Effector memory CD4-positive, alpha-beta T cell (primary cell): ENCODE data around the gene CPT1A.

ENCODE experiments used
- DNase-seq, 3 donors: peaks; one replicate each; pipeline ENCODE4 v3.0.0-alpha.2; 2020
- H3K27ac ChIP-seq: 2 replicates; pipeline ENCODE4 v1.7.0; 2013; ENCODE audit warnings: mild to moderate bottlenecking, low read length, moderate library complexity; ENCODE audit not compliant: insufficient read depth, poor library complexity, severe bottlenecking
- H3K27me3 ChIP-seq: replicated peaks from 2 replicates; pipeline ENCODE4 v1.7.0; 2013; ENCODE audit warnings: mild to moderate bottlenecking, low read length; ENCODE audit not compliant: insufficient read depth, control insufficient read depth, poor library complexity, severe bottlenecking
- H3K36me3 ChIP-seq: 2 replicates; pipeline ENCODE4 v1.7.0; 2013; ENCODE audit warnings: mild to moderate bottlenecking, low read length, moderate library complexity; ENCODE audit not compliant: control insufficient read depth, insufficient read depth
- H3K4me1 ChIP-seq: 2 replicates; pipeline ENCODE4 v1.7.0; 2013; ENCODE audit warnings: low read length, mild to moderate bottlenecking; ENCODE audit not compliant: control insufficient read depth, insufficient read depth, poor library complexity, severe bottlenecking
- H3K4me3 ChIP-seq: 2 replicates; pipeline ENCODE4 v1.7.0; 2013; ENCODE audit warnings: low read length, low read depth, mild to moderate bottlenecking; ENCODE audit not compliant: insufficient read depth, poor library complexity, severe bottlenecking
- H3K9me3 ChIP-seq: 2 replicates; pipeline ENCODE4 v1.7.0; 2013; ENCODE audit warnings: mild to moderate bottlenecking, low read length, moderate library complexity; ENCODE audit not compliant: control insufficient read depth

CPT1A gene

DNA sequence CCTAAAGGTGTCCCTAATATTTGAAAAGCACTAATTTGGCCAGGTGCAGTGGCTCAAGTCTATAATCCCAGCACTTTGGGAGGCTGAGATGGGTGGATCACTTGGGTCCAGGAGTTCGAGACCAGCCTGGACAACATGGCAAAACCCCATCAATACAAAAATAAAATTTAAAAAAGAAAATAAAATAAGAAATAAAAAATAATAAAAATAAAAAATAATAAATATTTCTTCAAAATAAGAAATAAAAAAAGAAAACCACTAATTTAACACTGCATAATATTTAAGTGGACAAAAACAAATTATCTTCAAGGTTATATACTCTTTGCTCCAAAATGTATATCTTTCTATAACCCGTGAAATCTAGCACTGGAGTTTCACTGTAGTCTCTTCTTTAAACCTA is 32.9 kb downstream of the CPT1A start:
- no peak for DNase-seq
- peaks cover 26% of the 10 kb centered on the region for H3K36me3 ChIP-seq

DNA sequence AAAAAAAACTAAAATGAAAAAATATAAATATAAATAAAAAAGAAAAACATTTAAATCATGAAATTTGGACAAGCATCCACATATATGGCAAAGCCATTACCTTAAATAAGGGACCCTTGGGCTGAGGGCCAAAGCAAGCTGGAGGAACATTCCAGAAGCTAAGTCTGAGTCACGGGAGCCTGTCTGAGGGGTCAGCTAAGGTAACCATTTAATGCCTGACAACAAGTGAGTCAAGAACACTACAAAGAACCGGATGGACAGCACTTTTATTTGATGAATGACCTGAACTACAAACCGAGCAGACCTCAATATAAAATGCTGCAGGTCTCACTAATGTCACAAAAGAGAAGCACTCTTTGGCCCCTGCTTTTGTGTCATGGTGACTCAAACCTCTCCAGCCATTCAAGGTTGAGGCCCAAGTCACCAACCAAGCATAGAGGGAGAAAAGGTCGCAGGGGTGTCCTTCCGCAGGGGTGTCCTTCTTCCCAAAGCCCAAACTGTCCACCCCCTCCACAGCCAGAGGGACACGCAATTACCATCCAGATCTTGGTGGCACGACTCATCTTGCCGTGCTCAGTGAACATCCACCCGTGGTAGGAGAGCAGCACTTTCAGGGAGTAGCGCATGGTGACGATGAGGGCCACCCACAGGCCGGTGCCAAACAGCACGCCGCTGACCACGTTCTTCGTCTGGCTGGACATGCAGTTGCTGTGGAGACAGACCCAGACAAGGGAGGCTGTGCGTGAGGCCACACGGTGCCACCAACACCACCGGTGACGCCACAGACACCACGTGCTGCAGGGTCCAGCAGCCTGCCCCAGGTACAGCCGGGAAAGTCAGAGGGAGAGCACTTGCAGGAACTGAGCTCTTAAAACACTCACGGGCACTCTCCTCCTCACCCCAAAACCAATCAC is 34.5 kb downstream of the CPT1A start:
- H3K27me3 ChIP-seq: no peaks in the 10 kb centered on the region
- no peak for DNase-seq
- H3K4me3 ChIP-seq: no peak overlapping the region
- H3K4me1 ChIP-seq: no peaks in the 10 kb centered on the region
- H3K9me3 ChIP-seq: no peaks in the 10 kb centered on the region
- no peak overlapping the region for H3K27ac ChIP-seq
- H3K36me3 ChIP-seq: peaks cover 15% of the 10 kb centered on the region

More for the DNA sequence above, 32.9 kb downstream of the CPT1A start:
- H3K27me3 ChIP-seq: no peaks in the 10 kb centered on the region
- H3K4me1 ChIP-seq: no peaks in the 10 kb centered on the region
- no peaks in the 10 kb centered on the region for H3K9me3 ChIP-seq
- no peak overlapping the region for H3K27ac ChIP-seq
- H3K4me3 ChIP-seq: no peak overlapping the region

DNA sequence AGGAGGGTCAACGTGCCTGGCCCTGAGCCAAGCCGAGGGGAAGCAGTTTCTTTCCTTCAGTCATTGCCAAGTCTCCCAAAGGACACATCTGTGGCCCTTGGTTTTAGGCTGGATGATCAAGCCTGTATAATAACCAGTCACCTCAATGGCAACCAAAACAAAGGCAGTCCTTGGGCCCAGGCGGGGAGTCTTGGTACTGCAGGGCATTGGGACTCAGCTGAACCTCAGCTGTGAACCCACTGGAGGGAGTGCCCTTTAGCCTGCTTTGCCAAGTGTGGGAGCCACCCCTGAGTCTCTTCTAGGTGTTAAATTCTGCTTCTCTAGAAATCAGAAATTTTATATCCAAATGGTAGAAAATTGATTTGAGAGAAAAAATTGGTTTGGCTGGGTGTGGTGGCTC is 36.9 kb downstream of the CPT1A start:
- H3K36me3 ChIP-seq: peaks cover 14% of the 10 kb centered on the region
- no peak overlapping the region for H3K4me3 ChIP-seq
- H3K9me3 ChIP-seq: no peaks in the 10 kb centered on the region
- no peaks in the 10 kb centered on the region for H3K27me3 ChIP-seq
- no peaks in the 10 kb centered on the region for H3K4me1 ChIP-seq
- DNase-seq: no peak
- no peak overlapping the region for H3K27ac ChIP-seq

DNA sequence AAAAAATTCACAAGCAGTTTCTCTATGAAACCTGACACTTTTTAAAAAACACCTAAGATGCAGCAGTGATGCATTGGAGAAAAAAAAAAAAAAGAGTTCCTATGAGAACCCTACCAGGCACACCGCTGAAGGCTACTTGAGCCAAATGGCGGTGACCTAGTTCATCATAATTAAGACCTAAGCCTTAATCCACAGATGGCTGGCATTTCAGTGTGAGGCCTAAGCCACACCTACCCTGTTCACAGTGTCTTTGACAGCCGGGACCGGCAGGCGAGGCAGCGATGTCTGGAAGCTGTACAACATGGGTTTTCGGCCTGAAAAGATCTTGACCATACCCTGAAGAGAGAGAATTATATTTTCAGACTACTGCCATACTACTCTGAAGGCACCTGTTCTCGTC is 38.0 kb downstream of the CPT1A start:
- DNase-seq: no peak
- no peaks in the 10 kb centered on the region for H3K4me1 ChIP-seq
- H3K9me3 ChIP-seq: no peaks in the 10 kb centered on the region
- H3K27me3 ChIP-seq: no peaks in the 10 kb centered on the region
- no peak overlapping the region for H3K27ac ChIP-seq
- H3K4me3 ChIP-seq: no peak overlapping the region
- peaks cover 23% of the 10 kb centered on the region for H3K36me3 ChIP-seq

GRCh38 chr11:68798221-68798813 is 43.4 kb downstream of the CPT1A start:
- DNase-seq: peak in 2 of 3 donors; percentile 4 to 20
- Histone ChIP-seq H3K9me3 (no peaks in the 10 kb centered on the region), H3K4me3 (no peak overlapping the region), H3K27me3 (no peaks in the 10 kb centered on the region), H3K27ac (no peak overlapping the region), H3K36me3 (peaks cover 41% of the 10 kb centered on the region), H3K4me1 (no peaks in the 10 kb centered on the region)

- no peak for DNase-seq
- Histone ChIP-seq H3K36me3 (peaks cover 52% of the 10 kb centered on the region), H3K27ac (no peak overlapping the region)
These were observed 44.9 kb downstream of the CPT1A start for GRCh38 chr11:68796801-68797200.

GRCh38 chr11:68792400-68792966 is 49.2 kb downstream of the CPT1A start:
- Histone ChIP-seq H3K27ac (no peak overlapping the region), H3K4me1 (no peaks in the 10 kb centered on the region), H3K27me3 (no peaks in the 10 kb centered on the region), H3K4me3 (no peak overlapping the region), H3K36me3 (peaks cover 36% of the 10 kb centered on the region), H3K9me3 (no peaks in the 10 kb centered on the region)
- no peak for DNase-seq

More at GRCh38 chr11:68796801-68797200, 44.9 kb downstream of the CPT1A start:
- H3K9me3 ChIP-seq: no peaks in the 10 kb centered on the region
- no peaks in the 10 kb centered on the region for H3K27me3 ChIP-seq
- H3K4me1 ChIP-seq: no peaks in the 10 kb centered on the region
- H3K4me3 ChIP-seq: no peak overlapping the region

GRCh38 chr11:68784653-68785052 is 57.1 kb downstream of the CPT1A start:
- H3K4me1 ChIP-seq: no peaks in the 10 kb centered on the region
- DNase-seq: no peak
- H3K9me3 ChIP-seq: no peaks in the 10 kb centered on the region
- H3K36me3 ChIP-seq: peaks cover 32% of the 10 kb centered on the region
- no peak overlapping the region for H3K27ac ChIP-seq
- no peaks in the 10 kb centered on the region for H3K27me3 ChIP-seq
- H3K4me3 ChIP-seq: no peak overlapping the region

DNA sequence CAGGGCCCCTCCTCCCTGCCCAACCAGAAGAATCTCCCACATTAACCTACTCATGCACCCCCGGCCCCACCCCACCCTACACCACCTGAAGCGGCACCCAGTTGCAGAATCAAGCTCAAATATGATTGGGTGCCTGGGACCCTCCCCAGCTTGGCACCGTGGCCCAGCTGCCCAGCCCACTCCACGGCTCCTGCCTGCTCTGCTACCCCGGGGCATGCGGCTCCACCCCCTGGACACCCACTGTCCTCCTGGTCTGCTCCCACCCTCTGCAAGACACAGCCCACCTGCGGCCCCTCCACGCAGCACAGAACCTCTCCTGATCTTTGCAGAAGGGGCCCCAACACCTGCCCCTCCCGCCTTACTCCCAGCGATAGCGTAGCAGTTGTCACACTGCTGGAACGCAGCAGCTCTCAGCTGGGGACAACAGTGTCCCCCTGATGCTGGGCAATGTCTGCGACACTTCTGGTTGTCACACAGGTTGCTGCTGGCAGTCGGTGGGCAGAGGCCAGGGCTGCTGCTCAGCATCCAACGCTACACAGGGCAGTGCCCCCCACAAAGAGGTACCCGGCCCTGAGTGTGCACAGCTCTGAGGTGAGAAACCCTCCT is 58.4 kb downstream of the CPT1A start:
- no peak for DNase-seq
- no peak overlapping the region for H3K27ac ChIP-seq

More for the DNA sequence above, 58.4 kb downstream of the CPT1A start:
- Histone ChIP-seq H3K4me1 (no peaks in the 10 kb centered on the region), H3K4me3 (no peak overlapping the region), H3K36me3 (peaks cover 32% of the 10 kb centered on the region), H3K9me3 (no peaks in the 10 kb centered on the region), H3K27me3 (no peaks in the 10 kb centered on the region)
